GM13977 (cell line): ENCODE results near the gene POU2AF1.
"Not testable (repeated sequence)": the region's sequence is repeated elsewhere in the genome, so short reads cannot be mapped to it uniquely, and the experiment has no call there.

Experiments
- DNase-seq: peaks from one replicate; pipeline ENCODE4 v3.0.0; 2012; ENCODE audit warnings: low spot score
- in situ Hi-C: fragments of 300-500 bp; cut with MboI; formaldehyde crosslinking; loops from one replicate; pipeline ENCODE4 v1.12.0; 2022; ENCODE audit warnings: low sequenced_read_pairs, low pct_unique_long_range_greater_than_20kb, mixed read lengths, inconsistent platforms; ENCODE audit not compliant: unreplicated experiment
- TF ChIP-seq, protein P1 (sequence below): IDR thresholded peaks from 2 replicates; pipeline ENCODE4 v1.5.1; 2012; ENCODE audit warnings: mild to moderate bottlenecking, control low read depth; ENCODE audit not compliant: insufficient read depth; ENCODE audit errors: extremely low read depth, missing control alignments

Gene POU2AF1

DNA sequence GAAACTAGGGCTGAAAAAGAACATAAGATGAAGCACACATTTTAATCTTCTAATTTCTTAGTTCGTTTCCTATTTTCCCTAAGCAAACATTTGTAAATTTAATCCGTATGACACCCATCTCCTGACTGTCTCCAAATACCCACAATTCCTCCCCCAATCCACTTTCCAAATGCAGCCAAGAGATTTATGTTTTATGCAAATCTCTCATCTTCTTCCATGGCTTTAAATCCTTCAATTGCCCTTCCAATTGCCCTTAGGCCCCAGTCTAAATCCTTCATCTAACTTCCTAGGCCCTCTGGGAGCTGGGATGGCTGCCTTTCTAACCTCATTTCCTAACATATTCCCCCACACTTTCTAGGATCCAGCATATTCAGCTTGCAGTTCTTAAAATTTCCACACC lies 18.0 kb upstream of the POU2AF1 start:
- in situ Hi-C loops, result no loop called here
- DNase-seq, result no peak
- TF ChIP-seq, protein P1, sequence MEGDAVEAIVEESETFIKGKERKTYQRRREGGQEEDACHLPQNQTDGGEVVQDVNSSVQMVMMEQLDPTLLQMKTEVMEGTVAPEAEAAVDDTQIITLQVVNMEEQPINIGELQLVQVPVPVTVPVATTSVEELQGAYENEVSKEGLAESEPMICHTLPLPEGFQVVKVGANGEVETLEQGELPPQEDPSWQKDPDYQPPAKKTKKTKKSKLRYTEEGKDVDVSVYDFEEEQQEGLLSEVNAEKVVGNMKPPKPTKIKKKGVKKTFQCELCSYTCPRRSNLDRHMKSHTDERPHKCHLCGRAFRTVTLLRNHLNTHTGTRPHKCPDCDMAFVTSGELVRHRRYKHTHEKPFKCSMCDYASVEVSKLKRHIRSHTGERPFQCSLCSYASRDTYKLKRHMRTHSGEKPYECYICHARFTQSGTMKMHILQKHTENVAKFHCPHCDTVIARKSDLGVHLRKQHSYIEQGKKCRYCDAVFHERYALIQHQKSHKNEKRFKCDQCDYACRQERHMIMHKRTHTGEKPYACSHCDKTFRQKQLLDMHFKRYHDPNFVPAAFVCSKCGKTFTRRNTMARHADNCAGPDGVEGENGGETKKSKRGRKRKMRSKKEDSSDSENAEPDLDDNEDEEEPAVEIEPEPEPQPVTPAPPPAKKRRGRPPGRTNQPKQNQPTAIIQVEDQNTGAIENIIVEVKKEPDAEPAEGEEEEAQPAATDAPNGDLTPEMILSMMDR, result no peak

DNA sequence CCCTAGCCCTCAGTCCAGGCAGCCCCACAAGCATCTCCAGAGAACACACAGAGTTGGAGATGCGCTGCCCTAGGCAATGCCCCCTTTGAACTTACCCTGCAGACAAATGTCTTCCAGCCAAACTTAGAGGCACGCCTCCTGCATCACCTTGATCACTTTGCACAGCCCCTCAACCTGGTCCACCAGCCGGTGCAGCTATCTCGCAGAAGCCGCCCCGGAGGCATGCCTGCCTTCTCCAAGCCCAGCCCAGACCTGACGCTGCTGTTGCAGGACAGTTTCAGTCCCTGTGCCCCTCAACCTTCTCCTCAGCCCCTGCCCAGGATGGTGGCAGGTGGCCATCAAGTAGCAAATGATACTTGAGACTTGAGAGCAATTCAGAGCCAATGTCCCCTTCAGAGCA lies 16.7 kb upstream of the POU2AF1 start:
- in situ Hi-C loops, result no loop called here
- TF ChIP-seq, protein P1, result no peak
- DNase-seq, result no peak

DNA sequence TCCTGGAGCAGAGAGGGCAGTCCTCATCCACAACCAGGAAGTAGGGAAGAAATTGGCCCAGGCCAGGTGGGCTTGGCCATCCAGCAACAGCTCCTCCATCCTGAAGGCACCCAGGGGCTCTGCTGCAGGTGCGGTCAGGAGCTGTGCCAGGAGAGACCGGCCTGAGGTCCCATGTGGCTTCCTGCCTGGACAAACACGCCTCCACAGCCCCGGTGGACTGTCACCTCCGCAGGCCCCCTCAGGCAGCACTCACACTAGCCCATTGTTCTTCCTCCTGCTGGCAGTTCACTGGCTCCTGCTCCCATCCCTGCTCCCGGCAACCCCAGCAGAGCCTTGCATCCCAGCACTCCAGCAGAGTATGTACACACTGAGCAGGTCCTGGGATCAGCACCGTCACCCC lies 16.0 kb upstream of the POU2AF1 start:
- in situ Hi-C loops, result no loop called here
- TF ChIP-seq, protein P1, result no peak
- DNase-seq, result no peak

DNA sequence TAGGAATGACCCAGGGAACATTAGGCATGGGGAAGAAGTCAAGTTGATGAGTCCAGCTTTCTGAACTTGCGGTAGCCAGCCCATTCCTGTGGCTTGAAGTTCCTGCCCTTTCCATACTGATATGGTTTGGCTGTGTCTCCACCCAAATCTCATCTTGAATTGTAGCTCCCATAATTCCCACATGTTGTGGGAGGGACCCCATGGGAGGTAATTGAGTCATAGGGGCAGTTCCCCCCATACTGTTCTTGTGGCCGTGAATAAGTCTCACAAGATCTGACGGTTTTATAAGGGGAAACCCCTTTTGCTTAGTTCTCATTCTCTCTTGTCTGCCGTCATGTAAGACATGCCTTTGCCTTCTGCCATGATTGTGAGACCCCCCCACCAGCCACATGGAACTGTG lies 15.1 kb upstream of the POU2AF1 start:
- DNase-seq, in situ Hi-C loops: not testable (repeated sequence)

- DNase-seq, result no peak
- TF ChIP-seq, protein P1, result no peak
- in situ Hi-C loops, result no loop called here
These were observed 14.5 kb upstream of the POU2AF1 start for GRCh38 chr11:111393585-111393984.

DNA sequence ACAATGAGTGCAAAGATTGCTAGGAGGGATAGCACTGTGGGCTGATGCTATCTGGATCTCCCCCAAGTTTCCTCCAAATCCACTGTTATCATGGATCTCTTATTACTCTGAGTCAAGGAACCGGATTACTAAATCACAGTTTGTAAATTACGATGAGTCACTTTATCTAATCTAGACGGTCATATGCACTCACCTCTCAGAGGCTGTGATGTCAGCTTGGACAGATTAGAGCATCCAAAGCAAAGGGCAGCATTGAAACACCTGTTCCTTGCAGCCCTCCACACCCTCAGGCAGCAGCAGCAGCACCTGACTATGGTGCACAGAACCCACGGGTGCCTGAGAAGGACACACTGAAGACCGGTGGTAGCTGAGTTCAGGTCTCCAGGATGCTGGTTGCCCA lies 14.0 kb upstream of the POU2AF1 start:
- no peak for DNase-seq
- in situ Hi-C loops, result no loop called here
- TF ChIP-seq, protein P1, result no peak

DNA sequence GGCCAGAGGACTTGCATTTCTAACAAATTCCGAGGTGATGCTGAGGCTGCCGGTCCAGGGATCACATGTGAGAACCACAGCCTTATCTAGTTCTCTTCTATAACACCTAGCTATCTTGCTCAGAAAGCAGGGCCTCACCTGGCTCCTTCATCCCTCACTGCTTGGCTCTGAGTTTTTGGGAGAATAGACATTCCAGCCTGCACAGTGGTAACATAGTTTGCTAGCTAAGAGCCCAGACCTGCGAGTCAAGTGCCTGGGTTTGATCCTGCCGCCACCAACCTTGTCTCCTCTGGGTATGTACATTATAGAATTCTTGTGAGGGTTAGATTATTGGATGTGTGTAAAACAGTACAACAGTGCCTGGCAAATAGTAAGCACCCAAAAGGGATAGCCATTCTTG lies 13.5 kb upstream of the POU2AF1 start:
- TF ChIP-seq, protein P1, result no peak
- in situ Hi-C loops, result no loop called here
- DNase-seq, result no peak
